CD4-positive, alpha-beta T cell treated with Interleukin-21 for 1 hour (primary cell): Measurements from ENCODE around the gene LAMB4.

ENCODE experiments used
- DNase-seq: peaks from one replicate; pipeline ENCODE4 v3.0.0-alpha.2; 2020

LAMB4 gene

DNA sequence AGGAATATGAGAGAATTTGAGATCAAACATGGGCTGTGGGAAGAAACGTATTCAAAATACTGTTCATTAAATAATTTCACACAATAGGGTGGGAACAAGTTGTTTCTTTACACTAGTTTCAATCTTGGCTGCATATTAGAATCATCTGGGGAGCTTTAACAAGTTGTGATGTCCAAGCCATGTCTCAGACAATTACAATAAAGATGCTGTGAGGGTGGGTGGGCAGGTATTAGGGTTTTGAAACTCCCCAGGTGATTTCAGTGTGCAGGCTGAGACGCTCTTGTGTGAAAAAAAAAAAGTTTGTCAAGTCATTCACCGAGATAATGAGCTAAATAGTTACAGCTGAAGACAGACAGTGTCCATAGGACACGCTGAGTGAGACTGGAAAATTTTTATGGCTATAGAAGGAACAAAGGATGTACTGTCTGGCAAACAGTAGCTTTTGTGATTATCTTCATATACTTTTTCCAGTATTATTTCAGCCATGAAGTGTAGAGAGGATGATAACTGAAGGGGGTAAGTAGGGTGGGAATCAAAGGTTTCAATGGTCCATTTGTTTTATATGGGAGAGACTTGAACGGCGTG, 12.6 kb upstream of the LAMB4 start:
- DNase-seq: no peak

DNA sequence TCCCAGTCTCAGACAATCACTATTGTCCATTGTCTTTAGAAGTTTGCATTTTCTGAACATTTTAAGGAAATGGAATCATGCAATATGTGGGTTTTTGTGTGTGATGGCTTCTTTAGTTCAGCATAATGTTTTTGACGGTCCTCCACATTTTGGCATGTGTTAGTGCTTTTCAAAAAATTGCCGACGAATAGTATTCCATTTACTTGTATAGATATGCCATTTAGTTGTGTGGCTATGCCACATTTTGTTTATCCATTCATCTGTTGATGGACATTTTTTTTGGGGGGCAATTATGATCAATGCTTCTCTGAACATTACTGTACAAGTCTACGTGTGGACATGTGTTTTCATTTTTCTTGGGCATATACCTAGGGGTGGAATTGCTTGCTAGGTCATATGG, 12.0 kb upstream of the LAMB4 start:
- DNase-seq: no peak

DNA sequence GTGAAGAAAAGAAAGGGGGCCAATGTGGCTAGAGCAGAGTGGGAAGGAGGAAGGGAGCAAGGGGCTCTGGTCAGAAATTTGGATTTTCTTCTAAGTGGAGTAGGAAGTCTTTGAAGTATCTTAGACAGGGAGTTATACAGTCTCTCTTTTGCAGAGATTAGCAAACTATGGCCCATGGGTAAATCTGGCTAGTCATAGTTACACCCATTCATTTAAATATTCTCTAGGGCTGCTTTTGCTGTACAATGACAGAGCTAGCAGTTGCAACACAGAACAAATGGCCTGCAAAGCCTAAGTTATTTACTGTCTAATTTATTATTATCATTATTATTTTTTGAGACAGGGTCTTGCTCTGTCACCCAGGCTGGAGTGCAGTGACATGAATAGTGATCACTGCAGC, 10.5 kb upstream of the LAMB4 start:
- no peak for DNase-seq

DNA sequence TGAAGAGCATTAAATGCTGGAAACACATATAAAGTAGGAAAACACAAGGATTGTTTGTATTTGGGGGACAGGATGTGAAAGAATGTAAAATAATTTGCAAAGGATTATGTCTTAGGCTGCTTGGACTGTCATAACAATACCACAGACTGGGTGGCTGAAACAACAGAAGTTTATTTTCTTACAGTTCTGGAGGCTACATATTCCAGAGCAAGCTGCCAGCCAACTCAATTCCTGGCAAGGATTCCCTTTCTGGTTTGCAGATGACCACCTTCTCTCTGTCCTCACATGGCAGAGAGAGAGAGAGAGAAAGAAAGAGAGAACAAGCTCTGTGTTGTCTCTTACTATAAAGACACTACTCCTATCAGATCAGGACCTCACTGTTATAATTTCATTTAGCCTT, 8.8 kb upstream of the LAMB4 start:
- DNase-seq: no peak

DNA sequence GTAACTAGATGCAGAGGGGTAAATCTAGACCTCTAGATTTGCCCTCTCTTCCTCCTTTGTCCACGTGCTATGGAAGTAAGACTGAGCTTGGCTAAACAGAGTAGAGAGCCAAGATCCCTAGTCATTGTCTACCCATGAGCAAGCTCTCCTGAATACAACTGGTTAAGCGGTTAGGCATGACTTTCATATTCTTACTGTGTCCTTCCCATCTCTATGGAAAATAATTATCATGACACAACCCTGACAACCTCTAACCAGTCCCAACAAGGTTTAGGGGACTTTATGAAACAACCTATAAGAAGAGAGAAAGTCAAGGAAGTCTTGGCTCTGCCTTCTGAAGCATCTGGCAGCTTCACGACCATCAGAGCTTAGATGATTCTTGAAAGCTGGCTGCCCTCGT, 7.8 kb upstream of the LAMB4 start:
- DNase-seq: no peak

DNA sequence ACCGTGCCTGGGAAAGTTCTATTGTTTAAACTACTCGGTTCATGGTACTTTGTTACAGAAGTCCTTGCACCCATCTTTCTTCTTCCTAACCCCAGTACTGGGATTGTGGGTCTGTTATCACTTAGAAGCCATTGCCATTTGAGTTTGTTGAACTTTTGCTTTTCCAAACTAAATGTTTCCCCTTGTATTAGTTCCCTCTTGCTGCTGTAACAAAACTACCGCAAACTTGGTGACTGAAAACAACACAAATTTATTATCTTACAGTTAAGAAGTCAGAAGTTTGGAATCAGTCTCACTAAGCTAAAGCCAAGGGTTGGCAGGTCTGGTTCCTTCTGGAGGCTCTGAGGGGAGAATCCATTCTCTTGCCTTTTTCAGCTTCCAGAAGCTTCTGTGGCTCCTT, 6.9 kb upstream of the LAMB4 start:
- no peak for DNase-seq

DNA sequence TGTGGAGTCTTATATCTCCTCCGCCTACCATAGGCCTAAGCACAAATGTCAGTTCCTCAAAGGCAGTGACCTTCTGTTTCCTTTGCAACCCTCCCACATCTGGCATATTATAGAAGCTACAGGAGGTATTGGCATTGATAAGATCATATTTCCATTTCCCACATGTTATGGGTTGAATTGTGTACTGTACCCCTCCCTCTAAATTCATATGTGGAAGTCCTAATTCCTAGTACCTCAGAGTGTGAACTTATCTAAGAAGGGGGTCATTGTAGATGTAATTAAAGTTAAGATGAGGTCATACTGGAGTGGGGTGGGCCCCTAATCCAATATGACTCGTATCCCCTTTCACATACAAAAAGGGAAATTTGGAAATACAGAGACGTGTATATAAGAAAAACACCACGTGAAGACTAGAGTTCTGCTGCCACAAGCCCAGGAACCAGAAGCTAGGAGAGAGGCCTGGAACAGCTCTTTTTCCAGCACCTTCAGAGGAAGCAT, 6.1 kb upstream of the LAMB4 start:
- DNase-seq: no peak

DNA sequence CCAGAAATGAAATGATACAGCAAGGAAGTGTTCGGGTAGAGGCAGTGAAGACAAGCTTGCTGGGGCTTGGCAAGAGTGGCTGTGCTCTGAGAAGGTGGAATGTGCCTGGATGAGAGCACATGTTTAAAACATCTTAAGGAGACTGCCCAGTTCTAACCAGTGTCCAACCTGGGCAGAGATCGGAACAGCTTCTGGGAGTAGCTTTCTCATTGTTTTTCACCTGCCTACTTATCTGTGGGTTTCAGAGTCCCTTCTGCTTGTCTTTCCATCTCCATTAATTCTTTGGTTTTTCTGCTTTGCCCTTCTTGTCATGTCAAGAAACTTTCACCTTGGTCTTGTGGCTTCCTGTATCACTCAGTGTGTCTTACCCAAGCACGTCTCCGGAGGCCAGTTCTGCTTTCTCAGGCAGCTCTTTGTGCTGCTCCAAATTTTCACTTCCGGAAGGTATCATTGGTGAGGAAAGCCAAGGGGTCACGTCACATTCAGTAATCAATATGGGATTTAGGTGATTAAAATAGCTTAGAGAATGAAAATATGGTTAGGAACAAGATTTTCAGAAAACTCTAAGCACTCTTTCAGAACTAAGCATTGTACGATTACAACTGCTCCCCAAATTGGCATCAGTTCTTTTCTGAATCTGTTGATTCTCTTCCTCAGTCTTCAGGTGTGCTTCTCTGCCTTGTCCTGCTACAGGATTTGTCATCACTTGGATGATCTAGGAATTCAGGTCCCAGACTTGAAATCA, 5.5 kb upstream of the LAMB4 start:
- peak; percentile 8 for DNase-seq

DNA sequence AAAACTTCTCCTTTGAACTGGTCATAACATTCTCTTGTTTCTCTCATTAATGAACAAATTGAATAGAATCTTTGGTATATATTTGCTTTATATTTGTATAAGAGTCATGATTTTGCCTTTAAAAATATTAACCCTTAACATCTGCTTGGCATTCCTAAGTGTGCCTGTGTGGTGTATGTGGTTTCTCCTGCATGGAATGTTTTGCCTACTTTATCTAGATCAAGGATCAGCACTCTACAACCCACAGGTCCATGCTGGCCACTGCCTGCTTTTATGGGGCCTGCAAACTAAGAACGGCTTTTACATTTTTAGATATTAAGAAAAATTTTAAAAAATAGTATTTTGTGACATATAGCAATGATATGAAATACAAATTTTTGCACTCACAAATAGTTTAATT, 4.3 kb upstream of the LAMB4 start:
- no peak for DNase-seq

DNA sequence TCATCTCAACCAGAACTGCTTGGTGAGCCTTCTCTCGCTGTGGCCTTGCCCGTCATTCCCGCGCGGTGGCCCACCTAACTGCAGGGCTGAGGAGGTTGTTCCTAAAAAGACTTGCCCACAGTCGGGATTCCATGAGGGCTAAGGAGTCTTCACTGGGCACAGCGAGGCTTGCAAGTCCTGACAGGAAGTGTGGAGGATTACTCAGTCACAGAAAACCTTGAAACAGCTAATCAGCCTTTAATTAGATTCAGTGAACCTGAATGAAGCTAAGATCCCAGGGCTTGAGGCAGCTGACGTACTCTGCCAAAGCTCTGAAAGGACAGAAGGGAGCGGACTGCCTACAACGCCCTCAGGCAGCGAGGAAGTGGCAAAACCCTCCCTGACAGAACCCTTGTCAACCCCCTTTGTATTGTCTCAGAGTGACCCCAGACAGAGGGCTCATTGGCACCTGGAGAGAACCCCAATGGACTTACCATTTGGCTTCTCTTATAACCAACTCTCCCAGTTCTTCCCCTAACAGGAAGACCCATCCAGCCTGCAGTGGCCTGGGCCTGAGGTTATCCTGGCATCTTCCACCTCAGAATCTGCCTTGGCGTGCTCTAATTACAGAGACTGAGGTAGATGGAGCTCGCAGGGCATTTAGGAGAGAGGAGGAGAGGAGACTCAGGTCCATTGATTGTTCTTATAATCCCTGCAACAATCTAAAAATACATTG, 2.5 kb upstream of the LAMB4 start:
- DNase-seq: no peak

DNA sequence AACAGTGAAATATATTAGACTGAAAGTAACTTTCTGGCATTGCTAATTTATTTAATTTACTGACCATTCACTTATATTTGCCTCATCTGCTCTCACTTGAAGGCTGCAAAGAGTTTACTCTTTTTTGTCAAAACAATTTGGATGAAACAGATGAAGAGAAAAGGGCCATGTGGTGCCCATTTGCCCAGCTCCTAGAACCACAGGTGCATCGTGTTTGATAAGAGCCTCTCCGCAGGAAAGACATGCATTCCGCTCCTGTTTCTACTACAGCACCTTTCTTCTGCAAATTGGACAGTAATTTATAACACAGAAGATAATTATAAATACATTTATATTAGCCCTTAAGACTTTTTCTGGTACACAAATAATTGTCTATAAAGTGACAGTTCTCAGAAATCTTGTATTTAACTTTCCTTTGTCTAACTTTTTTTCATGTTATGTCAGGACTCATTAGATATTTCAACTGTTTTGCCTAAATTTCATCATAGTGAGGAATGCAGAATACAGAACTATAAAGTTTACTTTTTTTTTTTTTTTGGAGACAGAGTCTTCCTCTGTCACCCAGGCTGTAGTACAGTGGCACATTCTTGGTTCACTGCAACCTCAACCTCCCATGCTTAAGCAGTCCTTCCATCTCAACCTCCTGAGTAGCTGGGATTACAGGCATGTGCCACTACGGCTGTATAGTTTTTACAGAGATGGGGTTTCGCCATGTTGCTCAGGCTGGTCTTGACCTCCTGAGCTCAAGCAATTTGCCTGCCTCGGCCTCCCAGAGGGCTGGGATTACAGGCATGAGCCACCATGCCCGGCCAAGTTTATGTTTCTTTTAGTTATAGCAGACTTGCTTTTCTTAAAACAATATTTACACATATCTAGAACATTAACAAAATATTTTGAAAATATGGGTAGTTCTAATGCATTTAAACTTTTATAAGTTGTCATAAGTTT, 869 bp downstream of the LAMB4 start:
- DNase-seq: no peak

DNA sequence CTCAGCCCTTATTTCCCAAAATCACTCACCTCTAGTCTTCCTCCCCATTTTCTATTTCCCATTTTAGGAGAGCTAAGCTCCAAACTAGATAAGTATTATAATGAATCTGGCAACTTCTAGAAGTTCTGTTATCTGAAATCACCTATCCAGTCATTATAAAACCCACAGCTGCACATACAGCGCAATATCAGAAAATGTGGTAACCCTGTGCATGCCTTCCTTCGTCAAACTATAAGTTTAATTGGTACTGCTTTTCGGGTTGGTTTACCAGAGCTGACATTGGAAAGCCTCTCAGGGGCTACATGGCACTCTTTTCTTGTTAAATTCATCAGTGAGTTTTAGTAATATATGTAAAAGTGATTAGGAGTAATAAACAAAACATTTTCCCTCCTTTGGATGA, 1.6 kb downstream of the LAMB4 start:
- DNase-seq: no peak

DNA sequence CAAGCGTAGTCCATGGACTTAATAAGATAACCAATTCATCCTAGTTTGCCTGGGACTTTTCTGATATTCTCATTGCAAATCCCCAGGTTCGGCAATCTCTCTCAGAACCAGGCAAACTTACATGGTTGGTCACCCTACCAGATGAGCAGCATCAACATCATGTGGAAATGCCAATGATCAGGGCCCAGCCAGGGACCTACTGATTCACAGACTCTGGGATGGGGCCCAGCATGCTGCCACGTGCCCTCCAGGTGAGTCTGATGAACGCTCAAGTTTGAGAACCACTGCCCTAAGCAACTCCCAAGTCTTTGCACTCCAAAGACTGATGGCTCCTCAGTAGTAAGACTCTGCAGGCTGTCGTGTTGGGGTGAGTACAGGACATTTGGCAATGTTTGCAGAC, 2.7 kb downstream of the LAMB4 start:
- no peak for DNase-seq

DNA sequence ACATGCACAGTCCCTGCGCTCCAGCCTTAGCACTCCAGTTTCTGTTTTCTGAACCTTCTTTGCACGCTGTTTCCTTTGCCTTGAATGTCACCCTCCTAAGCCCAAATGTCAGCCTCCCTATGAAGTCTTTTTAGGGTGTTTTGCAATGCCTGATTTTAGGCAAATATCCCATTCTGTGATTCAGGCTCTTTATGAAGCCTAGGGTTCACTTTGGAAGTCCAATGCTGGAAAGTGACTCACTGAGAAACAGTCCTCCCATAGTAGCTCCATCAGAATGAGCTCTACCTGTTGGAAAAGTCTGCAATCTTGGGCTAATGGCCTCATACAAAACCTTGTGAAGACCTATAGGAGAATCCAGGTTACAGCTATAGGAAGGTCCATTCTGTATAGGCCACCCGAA, 5.3 kb downstream of the LAMB4 start:
- DNase-seq: no peak

DNA sequence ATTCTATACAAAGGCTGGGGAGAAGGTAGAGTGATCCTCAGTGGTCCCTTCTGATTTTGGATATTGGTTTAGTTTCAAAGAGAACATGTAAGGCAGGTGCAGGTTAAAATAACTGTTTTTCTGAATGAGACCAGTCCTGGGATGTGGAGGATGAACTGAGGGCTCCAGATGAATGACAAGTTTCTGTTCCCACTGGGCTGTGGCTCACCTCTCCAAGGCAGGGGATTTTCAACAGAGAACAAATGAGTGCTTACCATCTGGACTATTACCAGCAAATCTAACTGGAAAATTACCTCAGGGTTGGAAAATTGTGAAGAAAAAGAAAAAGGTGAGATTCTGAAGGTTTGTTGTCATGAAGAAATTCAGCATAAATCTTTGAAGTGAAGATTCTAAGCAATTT, 8.0 kb downstream of the LAMB4 start:
- DNase-seq: no peak

DNA sequence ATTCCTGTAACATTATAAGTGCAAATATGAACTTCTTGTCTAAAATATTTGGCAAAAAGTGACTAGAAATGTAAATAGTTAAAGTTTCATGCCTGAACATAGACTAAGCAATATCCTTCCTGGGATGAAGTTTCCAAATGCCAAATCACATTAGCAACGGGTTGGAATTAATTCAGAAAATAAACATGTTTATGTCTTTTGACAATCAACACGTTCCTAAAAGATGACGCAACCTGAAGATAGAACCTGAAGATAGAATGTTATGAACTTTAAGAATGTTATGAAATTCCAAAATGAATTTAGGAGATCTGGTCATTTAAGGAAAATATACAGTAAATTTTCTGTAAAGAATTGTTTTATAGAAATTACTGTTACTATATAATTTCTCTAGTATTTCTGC, 9.2 kb downstream of the LAMB4 start:
- no peak for DNase-seq

DNA sequence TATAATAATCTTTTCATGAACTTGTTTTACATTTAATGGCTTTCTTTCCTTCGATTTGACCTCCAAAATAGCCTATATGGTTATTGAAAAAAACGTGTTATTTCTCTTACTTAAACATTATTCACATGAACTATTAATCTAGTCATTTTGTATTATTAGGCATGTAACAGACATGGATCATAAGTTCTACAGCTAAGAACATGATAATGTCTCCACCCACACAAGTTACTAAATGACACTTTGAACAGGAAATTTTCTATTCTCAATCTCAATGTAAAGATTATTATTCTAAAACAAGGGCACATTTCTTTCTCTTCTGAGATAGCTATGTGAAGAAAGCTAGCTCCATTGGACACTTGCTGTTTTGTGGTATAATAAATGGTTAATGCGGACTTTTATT, 10.0 kb downstream of the LAMB4 start:
- DNase-seq: no peak

DNA sequence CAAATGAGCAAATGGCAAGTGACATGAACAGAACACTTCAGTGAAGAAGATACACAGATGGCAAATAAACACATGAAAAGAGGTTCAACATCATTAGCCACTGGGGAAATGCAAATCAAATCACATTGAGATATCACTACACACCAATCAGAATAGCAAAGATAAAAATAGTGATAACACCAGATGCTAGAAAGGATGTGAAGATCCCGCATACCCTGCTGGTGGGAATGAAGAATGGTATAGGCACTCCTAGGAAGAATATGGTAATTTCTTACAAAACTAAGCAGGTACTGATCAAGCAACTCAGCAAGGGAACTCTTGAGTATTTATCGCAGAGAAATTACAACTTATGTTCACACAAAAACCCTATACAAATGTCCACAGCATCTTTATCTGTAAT, 11.2 kb downstream of the LAMB4 start:
- DNase-seq: no peak

DNA sequence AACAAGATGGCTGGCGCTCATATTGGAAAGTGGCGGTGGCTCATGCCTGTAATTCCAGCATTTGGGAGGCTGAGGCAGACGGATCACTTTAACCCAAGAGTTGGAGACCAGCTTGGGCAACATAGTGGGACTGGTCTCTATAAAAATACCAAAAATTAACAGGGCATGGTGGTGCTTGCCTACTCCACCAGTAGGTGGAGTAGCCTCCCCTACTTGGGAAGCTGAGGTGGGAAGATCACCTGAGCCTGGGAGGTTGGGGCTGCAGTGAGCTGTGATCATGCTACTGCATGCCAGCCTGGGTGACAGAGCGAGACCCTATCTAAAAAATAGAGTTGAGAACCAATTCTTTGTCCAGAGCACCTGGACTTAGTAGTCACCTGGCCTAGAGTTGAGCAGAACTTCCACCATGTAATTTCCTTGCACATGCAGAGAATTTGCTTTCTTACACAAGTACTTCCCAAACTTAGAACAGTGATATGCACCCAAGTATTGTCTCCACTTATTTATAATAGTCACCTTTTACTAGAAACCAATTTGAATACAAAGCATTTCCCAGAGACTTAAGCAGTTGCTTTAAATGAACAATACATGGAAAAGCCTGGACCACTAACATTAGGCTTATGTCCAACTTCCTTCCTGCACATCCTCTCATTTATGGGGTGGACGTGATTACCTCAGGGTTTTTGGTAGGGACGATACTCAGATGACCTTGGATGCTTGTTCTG, 15.9 kb downstream of the LAMB4 start:
- DNase-seq: no peak

DNA sequence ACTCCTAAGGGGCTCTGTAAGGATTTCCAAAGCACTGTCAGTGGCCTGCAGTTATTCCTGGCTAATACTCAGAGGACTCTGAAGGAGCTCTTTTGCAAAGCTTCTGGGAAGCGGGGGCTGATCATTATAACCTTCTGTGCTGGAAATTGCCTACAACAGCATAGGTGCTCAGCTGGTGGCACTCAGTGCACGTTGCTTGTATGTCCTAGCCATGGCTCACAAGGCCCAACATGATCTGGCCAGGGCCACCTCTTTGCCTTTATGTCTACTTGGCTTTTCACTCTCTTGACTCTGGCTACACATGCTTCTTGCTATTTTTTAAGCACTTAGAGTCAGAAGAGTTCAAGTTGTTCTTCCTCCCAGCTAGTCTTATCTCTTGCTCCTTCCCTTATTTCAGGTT, 17.5 kb downstream of the LAMB4 start:
- no peak for DNase-seq

DNA sequence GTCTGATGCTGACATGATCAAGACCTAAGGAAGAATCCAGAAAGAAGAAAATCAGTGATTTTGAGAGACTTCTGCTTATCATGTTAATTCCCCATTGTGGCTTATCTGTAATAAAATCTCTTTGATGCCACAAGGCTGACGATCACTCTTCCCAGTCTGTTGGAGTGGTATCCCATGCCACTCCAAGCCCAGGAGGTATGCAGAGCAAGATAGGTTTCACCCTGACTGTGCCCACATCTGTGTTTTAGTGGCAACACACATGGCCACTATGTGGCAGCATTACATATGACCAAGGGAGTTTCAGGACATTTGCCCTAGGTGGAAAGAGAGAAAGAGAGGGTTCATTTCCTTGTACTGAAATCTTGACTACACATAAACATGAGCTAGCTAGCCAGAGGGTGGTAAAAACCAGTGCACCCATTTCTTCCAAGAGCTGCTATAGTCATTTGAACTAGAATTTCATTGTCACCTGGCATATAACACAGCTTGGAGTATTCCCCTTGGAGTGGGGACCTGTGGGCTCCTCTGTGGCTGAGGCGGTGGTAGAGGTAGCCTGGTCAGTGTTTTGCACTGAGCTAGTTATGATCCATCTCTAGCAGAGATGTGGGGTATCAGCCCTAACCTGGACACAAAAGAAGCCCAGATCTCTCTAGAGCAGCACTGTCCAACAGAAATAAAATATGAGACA, 20.8 kb downstream of the LAMB4 start:
- DNase-seq: no peak

DNA sequence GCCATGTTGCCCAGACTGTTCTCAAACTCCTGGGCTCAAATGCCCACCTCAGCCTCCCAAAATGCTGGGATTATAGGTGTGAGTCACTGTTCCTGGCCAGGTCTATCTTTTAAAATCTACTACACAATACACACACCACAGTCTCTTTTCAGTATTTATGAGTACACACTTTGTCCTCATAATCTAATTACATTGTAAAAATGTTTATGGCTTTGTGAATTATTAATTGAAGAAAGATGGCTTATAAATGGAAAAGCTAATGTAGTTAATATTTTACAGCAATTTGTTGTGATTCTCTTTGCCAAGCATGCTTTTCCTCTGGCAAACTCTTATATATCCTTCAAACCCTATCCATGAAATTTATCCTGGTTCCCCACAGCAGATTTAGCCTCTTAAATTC, 22.0 kb downstream of the LAMB4 start:
- DNase-seq: no peak
